Mesenteric fat pad (tissue), 1 donor: ENCODE measurements around the gene PHF3. TPM values are rescaled to one million over a fixed set of nuclear protein-coding genes. Genes with fewer than 3 reads are reported as not detected.
"Not testable (repeated sequence)": the region's sequence is repeated elsewhere in the genome, so short reads cannot be mapped to it uniquely, and the experiment has no call there.

Source experiments
- DNase-seq: peaks from one replicate; pipeline ENCODE4 v3.0.0-alpha.2; 2020; ENCODE audit warnings: low spot score
- total RNA-seq: library from RNA; stranded (reverse); fragmentation: NEBNext Ultra II Directional; extraction: Animal tissue kit (Norgen Biotek cat#: 25700); gene quantifications from one replicate; pipeline ENCODE4 v1.2.1, GENCODE V29; 2021
- donor health status: DM: yes; HTN: yes; CAD: no.

The PHF3 gene
- total RNA-seq, 1 donor from 2014 or later: 41.2 TPM

DNA sequence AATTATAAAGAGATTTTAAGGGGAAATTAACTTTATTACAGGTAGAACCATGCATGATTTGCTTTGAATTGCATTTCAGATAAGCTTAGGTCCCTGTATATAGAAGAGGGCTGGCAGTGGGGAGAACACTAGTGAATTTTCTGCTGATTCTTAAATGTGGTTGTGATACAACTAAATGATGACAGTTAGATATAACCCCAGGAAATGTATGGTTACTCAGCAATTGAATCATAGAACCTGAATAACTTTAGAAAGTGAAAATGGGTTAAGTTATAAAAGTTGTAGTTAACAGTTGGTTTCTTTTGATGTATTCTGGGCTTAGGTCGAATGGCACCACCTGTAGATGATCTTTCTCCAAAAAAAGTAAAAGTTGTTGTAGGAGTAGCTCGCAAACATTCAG is 70.1 kb downstream of the PHF3 start:
- no peak for DNase-seq

DNA sequence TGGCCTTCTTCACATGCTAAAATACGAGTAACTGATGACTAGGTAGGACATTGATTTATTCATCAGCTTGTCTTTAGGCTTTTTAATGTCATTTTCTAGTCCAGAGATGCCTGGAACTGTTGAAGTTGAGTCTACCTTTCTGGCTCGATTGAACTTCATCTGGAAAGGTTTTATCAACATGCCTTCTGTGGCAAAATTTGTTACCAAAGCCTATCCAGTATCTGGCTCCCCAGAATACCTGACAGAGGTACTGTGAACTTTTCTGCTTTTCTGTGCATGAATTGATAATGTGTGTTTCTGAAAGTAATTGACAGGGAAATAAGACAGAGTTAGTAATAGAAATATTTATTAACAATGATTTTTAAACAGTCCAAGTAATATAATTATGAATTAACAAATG is 71.0 kb downstream of the PHF3 start:
- no peak for DNase-seq

DNA sequence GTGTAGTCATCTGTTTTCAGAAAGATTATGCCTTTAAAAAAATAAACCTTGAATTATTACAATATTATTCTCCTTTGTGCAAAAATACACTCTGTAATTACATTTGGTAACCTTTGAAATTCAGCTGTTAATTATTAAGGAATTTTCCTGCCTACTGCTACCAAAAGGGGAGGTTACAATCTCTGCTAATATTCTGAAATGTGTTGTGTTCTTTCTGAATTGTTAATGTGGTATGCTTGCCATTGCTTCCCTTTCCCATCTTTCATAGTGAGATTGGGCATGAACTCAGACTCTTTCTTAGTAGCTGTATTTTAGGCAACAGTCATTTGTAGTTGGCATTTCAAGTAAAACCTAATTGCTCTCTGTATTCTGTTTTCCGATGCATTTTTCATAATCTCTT is 73.0 kb downstream of the PHF3 start:
- DNase-seq: no peak

GRCh38 chr6:63709148-63709547 is 73.5 kb downstream of the PHF3 start:
- no peak for DNase-seq

DNA sequence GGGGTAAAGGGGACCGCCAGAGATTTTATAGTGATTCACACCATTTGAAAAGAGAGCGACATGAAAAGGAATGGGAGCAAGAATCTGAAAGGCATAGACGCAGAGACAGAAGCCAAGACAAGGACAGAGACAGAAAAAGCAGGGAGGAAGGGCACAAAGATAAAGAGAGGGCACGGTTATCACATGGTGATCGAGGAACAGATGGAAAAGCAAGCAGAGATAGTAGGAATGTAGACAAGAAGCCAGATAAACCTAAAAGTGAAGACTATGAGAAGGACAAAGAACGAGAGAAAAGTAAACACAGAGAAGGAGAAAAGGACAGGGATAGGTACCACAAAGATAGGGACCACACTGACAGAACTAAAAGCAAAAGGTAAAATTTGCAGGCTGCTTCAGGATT is 77.7 kb downstream of the PHF3 start:
- no peak for DNase-seq

GRCh38 chr6:63714091-63714490 is 78.5 kb downstream of the PHF3 start:
- DNase-seq: no peak

- no peak for DNase-seq
These were observed 80.6 kb downstream of the PHF3 start for GRCh38 chr6:63716169-63716568.

DNA sequence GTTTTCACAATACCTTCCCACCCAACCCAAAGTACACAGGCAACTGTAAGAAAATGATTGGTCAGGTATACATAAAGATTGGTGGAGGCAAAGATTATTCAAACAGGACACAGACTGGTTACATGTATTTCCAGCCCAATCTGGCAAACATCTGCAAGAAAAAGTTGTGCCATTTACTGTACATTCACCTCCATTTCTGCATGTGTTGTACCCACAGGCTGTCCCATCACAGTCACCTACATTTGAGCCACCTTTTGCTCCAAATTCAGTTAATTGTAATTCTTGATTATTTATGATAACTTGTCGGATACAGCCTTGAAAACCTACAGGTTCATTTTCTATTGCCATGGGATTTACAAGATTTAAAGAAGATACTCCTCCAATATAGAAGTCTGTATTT is 85.6 kb downstream of the PHF3 start:
- DNase-seq: no peak

DNA sequence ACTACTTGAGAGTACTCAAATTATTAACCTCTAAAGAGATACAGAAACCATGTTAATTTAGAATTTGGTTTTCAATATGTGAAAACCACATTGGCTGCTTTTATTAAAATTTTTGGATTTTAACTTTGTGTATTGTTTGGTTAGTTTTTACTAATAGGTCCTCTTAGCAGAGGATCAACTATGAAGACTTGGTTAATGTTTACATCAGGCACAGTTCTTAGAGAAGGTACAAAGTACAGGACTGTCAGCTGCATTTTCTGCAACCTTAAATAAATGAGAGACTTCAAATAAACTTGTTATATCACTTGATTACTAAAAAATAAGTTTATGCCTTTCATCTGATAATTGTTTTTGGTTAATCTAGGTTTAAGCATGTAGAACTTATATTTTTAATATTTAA is 89.1 kb downstream of the PHF3 start:
- no peak for DNase-seq

DNA sequence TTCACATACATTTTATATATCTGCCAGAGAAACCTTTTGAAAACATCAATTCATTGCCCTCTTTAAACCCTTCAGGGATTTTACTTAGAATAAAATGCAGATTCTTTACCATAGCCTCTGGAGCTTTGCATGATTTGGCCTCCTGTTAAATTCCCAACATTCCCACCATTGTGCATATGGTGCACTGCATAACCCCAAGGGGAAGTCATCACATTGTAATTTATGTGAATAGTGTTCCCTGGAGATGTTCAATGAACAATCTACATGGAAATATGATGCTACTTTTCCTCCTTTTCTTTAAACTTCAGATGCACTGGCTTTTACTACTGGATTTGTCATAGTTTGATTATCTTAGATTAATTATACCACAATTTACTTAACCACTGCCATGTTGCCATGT is 94.7 kb downstream of the PHF3 start:
- no peak for DNase-seq

- no peak for DNase-seq
These were observed 96.3 kb downstream of the PHF3 start for GRCh38 chr6:63731930-63732329.

DNA sequence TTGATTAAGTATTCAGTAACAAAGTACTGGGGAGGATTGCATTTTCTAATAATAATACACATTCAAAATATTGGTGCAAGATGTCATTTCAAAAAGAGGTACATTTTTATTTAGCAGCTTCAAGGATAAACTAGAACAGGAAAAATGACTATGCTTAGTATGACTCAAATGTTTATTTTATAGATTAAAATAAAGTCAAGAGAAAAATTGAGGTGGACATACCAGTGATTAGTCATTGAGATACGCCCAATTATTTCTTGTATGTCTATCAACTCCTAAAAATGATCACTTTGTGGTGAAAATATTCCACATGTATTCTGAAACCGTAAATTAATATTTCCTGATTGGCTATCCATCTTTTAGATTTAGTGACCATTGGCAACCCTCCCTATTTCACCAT is 96.7 kb downstream of the PHF3 start:
- no peak for DNase-seq

- DNase-seq: no peak
These were observed 99.3 kb downstream of the PHF3 start for GRCh38 chr6:63734923-63735322.

DNA sequence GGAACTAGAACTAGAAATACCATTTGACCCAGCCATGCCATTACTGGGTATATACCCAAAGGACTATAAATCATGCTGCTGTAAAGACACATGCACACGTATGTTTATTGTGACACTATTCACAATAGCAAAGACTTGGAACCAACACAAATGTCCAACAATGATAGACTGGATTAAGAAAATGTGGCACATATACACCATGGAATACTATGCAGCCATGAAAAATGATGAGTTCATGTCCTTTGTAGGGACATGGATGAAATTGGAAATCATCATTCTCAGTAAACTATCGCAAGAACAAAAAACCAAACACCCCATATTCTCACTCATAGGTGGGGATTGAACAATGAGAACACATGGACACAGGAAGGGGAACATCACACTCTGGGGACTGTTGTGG is 102.6 kb downstream of the PHF3 start:
- DNase-seq: not testable (repeated sequence)

- no peak for DNase-seq
These were observed 103.6 kb downstream of the PHF3 start for GRCh38 chr6:63739094-63739687.

- DNase-seq: no peak
These were observed 105.1 kb downstream of the PHF3 start for GRCh38 chr6:63740709-63741108.

DNA sequence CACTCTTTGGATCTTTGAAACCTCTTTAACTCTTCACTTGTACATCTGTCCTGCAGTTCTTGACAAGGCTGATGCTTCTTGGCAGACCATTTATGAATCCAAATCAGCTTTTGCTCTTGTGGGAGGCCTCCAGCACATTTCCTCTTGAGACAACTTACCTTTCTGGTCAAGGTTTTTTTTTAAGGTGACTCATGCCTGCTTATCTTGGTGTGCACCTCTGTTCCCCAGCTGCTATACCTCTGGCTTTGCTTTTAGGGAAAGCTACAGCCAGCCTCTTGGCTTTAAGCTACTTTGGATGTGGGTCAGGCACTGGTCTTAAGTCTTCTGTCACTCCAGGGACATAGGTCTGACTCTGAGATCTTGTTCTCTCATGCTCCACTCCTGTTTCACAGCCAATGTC is 106.5 kb downstream of the PHF3 start:
- no peak for DNase-seq

DNA sequence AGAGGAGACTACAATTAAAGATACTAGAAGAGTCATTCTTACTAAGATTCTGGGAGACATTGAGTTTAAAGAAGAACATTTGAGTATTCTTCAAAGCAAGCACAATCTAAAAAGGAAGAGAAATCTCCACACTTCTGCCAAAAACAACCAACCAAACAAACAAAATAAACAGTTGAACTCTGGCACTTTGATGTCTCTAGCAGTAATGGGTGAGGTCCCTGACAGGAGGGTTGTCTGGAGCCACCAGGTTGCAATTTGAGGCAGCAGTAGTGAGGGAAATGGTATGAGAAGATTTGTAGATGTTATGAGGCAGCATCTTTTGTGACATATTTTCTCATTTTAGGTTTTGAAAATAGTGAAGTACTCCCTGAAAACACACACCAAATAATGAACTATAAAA is 108.1 kb downstream of the PHF3 start:
- DNase-seq: no peak

DNA sequence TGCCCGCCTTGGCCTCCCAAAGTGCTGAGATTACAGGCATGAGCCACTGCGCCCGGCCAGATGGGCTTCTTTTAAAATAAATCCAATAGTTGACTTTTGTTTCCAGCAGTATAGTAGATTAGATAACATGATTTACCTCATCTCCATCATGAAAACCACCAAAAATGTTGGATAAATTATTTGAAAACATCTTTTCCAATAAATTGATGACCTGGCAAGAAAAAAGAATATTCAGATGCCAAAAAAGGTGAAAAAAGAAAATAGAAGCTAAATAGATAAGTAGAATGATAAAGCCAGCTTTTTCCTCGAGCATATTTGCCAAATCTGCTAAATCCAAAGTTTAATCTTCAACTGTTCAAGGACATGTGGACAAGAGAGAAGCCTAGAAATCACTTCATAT is 109.2 kb downstream of the PHF3 start:
- no peak for DNase-seq

DNA sequence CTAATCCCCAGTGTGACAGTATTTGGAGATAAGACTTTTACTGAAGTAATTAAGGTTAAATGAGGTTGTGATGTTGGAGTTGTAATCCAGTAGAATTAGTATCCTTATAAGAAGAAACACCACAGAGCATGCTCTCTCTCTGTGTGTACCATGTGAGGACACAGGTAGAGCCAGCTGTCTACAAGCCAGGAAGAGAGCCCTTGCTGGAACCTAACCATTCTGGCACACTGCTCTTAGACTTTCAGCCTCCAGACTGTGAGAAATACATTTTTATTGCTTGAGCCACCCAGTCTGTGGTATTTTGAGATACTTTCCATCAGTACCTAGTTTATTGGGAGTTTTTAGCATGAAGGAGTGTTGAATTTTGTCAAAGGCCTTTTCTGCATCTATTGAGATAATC is 110.2 kb downstream of the PHF3 start:
- DNase-seq: no peak

- DNase-seq: no peak
These were observed 114.8 kb downstream of the PHF3 start for GRCh38 chr6:63750400-63750799.

DNA sequence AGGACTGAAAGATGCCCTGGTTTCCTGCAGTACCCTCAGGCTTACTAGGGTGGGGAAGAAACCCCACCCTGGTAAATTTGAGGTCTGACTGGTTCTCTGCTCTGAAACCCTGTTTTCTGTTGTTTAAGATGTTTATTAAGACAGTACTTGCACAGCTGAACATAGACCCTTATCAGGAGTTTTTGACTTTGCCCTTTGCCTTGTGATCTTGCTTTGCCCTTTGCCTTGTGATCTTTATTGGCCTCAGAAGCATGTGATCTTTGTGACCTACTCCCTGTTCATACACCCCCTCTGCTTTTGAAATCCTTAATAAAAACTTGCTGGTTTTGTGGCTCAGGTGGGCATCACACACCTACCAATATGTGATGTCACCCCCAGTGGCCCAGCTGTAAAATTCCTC is 121.7 kb downstream of the PHF3 start:
- not testable (repeated sequence) for DNase-seq

GRCh38 chr6:63757826-63758225 is 122.2 kb downstream of the PHF3 start:
- no peak for DNase-seq

DNA sequence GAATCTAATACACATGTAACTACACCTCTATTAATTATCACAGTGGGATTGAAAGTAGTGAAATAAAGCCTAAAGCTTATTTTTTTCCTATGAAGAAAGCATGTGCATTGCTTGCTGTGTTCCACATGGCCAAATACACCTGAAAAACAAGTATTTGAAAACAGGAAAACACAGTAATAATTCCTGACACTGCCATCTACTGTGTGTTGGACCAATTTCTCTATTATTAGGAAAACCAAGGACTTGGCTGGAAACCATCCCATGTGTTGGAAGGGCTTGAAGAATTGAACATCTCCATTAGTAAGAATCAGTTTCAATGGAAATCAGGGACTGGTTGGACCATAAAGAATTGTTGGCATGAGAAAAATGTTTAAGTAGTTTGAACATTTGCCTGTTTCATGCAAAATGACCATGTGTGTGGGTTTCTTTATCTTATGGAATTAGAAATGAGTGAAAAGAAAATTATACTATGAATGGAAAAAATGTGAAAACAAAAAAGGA is 124.1 kb downstream of the PHF3 start:
- no peak for DNase-seq
